ENCODE results near the gene FAM24A.
"Not testable (repeated sequence)": the region's sequence is repeated elsewhere in the genome, so short reads cannot be mapped to it uniquely, and the experiment has no call there.

GRCh38 chr10:122868768-122869167, 41.6 kb upstream of the FAM24A start:
- TF ChIP-seq CTCF (conservative IDR thresholded peaks at IDR 0.05); EZH2 (IDR thresholded peaks at IDR 0.05; ENCODE audit: low read depth): not testable (repeated sequence)

All from PC-9 (cell line).